Activated T-helper 1 cell treated with anti-CD3 and anti-CD28 coated beads, Interleukin-2, amount 50 U/mL, for 16 hours (primary cell): ENCODE results near the gene GLB1L3.

Source experiments
- DNase-seq, 2 donors: peaks; one replicate each; pipeline ENCODE4 v3.0.0-alpha.2; 2020; ENCODE audit warnings: low read depth in 1 of 2, low spot score in 1 of 2

GLB1L3 gene

GRCh38 chr11:134358856-134359490 is 82.8 kb downstream of the GLB1L3 start:
- DNase-seq = no peak

GRCh38 chr11:134359646-134360045 is 83.5 kb downstream of the GLB1L3 start:
- no peak for DNase-seq

- DNase-seq = peak; percentile 33 to 53
Measured at GRCh38 chr11:134360050-134360835, 84.1 kb downstream of the GLB1L3 start.

GRCh38 chr11:134361661-134362060 is 85.5 kb downstream of the GLB1L3 start:
- no peak for DNase-seq

- DNase-seq = no peak
Measured at GRCh38 chr11:134362192-134362901, 86.2 kb downstream of the GLB1L3 start.

- no peak for DNase-seq
Measured at GRCh38 chr11:134363161-134363560, 87.0 kb downstream of the GLB1L3 start.

- no peak for DNase-seq
Measured at GRCh38 chr11:134363592-134363991, 87.4 kb downstream of the GLB1L3 start.

- DNase-seq = no peak
Measured at GRCh38 chr11:134364261-134364660, 88.1 kb downstream of the GLB1L3 start.

GRCh38 chr11:134365011-134365925 is 89.1 kb downstream of the GLB1L3 start:
- no peak for DNase-seq

GRCh38 chr11:134366254-134366653 is 90.1 kb downstream of the GLB1L3 start:
- no peak for DNase-seq

- DNase-seq = no peak
Measured at GRCh38 chr11:134367781-134368180, 91.6 kb downstream of the GLB1L3 start.
